Activated naive CD8-positive, alpha-beta T cell treated with anti-CD3 and anti-CD28 coated beads, Interleukin-2, amount 10 ng/mL, durations not matched to agents 7 days and 5 days (primary cell): ENCODE measurements around the gene MAGEA2. TPM values are rescaled to one million over a fixed set of nuclear protein-coding genes. Genes with fewer than 3 reads are reported as not detected.
"Not testable (repeated sequence)": the region's sequence is repeated elsewhere in the genome, so short reads cannot be mapped to it uniquely, and the experiment has no call there.

ENCODE experiments used
- ATAC-seq: fragments of 150-1000 bp; cut with Tn5 transposase; one replicate; pipeline ENCODE4 v1.10.0; 2021; ENCODE audit warnings: low read depth, moderate library complexity
- POLR2A ChIA-PET: fragments of 350-600 bp; sonication (Branson Sonifier 250); formaldehyde crosslinking; loops from one replicate; lab custom pipeline; 2021; ENCODE audit warnings: antibody characterized with exemption; lab: Charles Lee
- DNase-seq: peaks from one replicate; pipeline ENCODE4 v3.0.0; 2021
- H3K27ac Mint-ChIP-seq: one replicate; pipeline ENCODE4 v1.8.0; 2022; ENCODE audit warnings: mild to moderate bottlenecking, mixed read lengths
- H3K27me3 Mint-ChIP-seq: one replicate; pipeline ENCODE4 v1.8.0; 2022; ENCODE audit warnings: mild to moderate bottlenecking, moderate library complexity, mixed read lengths
- H3K36me3 Mint-ChIP-seq: one replicate; pipeline ENCODE4 v1.8.0; 2021; ENCODE audit warnings: mild to moderate bottlenecking, mixed read lengths
- H3K4me1 Mint-ChIP-seq: one replicate; pipeline ENCODE4 v1.8.0; 2021; ENCODE audit warnings: mixed read lengths
- H3K4me3 Mint-ChIP-seq: one replicate; pipeline ENCODE4 v1.8.0; 2022; ENCODE audit warnings: mild to moderate bottlenecking, moderate library complexity, mixed read lengths
- H3K9me3 Mint-ChIP-seq: one replicate; pipeline ENCODE4 v1.8.0; 2021; ENCODE audit warnings: mixed read lengths
- total RNA-seq, 2 experiments: library from RNA; stranded (reverse); gene quantifications; one replicate each; pipeline ENCODE4 v1.2.3, GENCODE V29; 2021

MAGEA2 gene
- total RNA-seq, 2 experiments from 2014 or later: not detected

- H3K36me3 Mint-ChIP-seq, DNase-seq, H3K4me1 Mint-ChIP-seq, H3K4me3 Mint-ChIP-seq, H3K27me3 Mint-ChIP-seq, POLR2A ChIA-PET, H3K27ac Mint-ChIP-seq, ATAC-seq, H3K9me3 Mint-ChIP-seq: not testable (repeated sequence)
These were observed 19.3 kb downstream of the MAGEA2 start for GRCh38 chrX:152734143-152734858.

GRCh38 chrX:152733261-152733975 is 20.2 kb downstream of the MAGEA2 start, which contains the start of the genes CSAG1 and MAGEA12:
Gene CSAG1, minus strand, starts transcription at chrX:152733721. Its CDS starts 1,261 bp downstream, at chrX:152732460.
Gene MAGEA12, plus strand, starts transcription at chrX:152733757. Its CDS starts 2,405 bp downstream, at chrX:152736162.
- DNase-seq (no peak), ATAC-seq (no peak)
- H3K36me3 Mint-ChIP-seq: no peaks in the 10 kb centered on the region
- H3K27me3 Mint-ChIP-seq: peaks cover 6% of the 10 kb centered on the region
- H3K9me3 Mint-ChIP-seq: no peaks in the 10 kb centered on the region
- POLR2A ChIA-PET: no interaction called here
- no peak within 1 kb of the TSS for H3K27ac Mint-ChIP-seq
- H3K4me1 Mint-ChIP-seq: no peaks in the 10 kb centered on the region
- no peak within 1 kb of the TSS for H3K4me3 Mint-ChIP-seq

GRCh38 chrX:152725409-152725808 is 28.2 kb downstream of the MAGEA2 start:
- no peaks in the 10 kb centered on the region for H3K27me3 Mint-ChIP-seq
- POLR2A ChIA-PET: no interaction called here
- H3K4me3 Mint-ChIP-seq: no peak overlapping the region
- ATAC-seq: no peak
- no peaks in the 10 kb centered on the region for H3K36me3 Mint-ChIP-seq
- no peak overlapping the region for H3K27ac Mint-ChIP-seq
- no peaks in the 10 kb centered on the region for H3K9me3 Mint-ChIP-seq
- DNase-seq: no peak
- H3K4me1 Mint-ChIP-seq: no peaks in the 10 kb centered on the region

GRCh38 chrX:152713815-152714787 is 39.5 kb downstream of the MAGEA2 start, which contains the start of gene MAGEA2B:
Gene MAGEA2B, plus strand, starts transcription at chrX:152714628. Its CDS starts 2,479 bp downstream, at chrX:152717107.
- H3K9me3 Mint-ChIP-seq, H3K4me3 Mint-ChIP-seq, POLR2A ChIA-PET, H3K36me3 Mint-ChIP-seq, H3K4me1 Mint-ChIP-seq, H3K27me3 Mint-ChIP-seq, H3K27ac Mint-ChIP-seq, ATAC-seq, DNase-seq: not testable (repeated sequence)

- H3K4me1 Mint-ChIP-seq, POLR2A ChIA-PET, H3K9me3 Mint-ChIP-seq, H3K4me3 Mint-ChIP-seq, H3K36me3 Mint-ChIP-seq, H3K27ac Mint-ChIP-seq, DNase-seq, H3K27me3 Mint-ChIP-seq, ATAC-seq: not testable (repeated sequence)
These were observed 40.4 kb downstream of the MAGEA2 start for GRCh38 chrX:152713195-152713594.

- POLR2A ChIA-PET, H3K4me3 Mint-ChIP-seq, H3K27me3 Mint-ChIP-seq, ATAC-seq, DNase-seq, H3K4me1 Mint-ChIP-seq, H3K27ac Mint-ChIP-seq, H3K9me3 Mint-ChIP-seq, H3K36me3 Mint-ChIP-seq: not testable (repeated sequence)
These were observed 44.5 kb downstream of the MAGEA2 start, which contains the start of gene CSAG2 for GRCh38 chrX:152709173-152709572. Gene CSAG2, minus strand, starts transcription at chrX:152709273. Its CDS starts 161 bp downstream, at chrX:152709112.

- H3K36me3 Mint-ChIP-seq, POLR2A ChIA-PET, H3K4me3 Mint-ChIP-seq, DNase-seq, H3K4me1 Mint-ChIP-seq, ATAC-seq, H3K9me3 Mint-ChIP-seq, H3K27me3 Mint-ChIP-seq, H3K27ac Mint-ChIP-seq: not testable (repeated sequence)
These were observed 47.1 kb downstream of the MAGEA2 start for GRCh38 chrX:152706500-152706899.

GRCh38 chrX:152700390-152700789 is 53.3 kb downstream of the MAGEA2 start:
- H3K27ac Mint-ChIP-seq, H3K36me3 Mint-ChIP-seq, H3K4me3 Mint-ChIP-seq, ATAC-seq, H3K27me3 Mint-ChIP-seq, POLR2A ChIA-PET, DNase-seq, H3K9me3 Mint-ChIP-seq, H3K4me1 Mint-ChIP-seq: not testable (repeated sequence)

Other genes with a start within 250 kb of the MAGEA2 start
- gene GABRQ, start 115.9 kb downstream of the MAGEA2 start, total RNA-seq: not detected
- not detected for gene MAGEA3, start 55.0 kb downstream of the MAGEA2 start, total RNA-seq
- under 1 TPM in 1 of 2 experiments, not detected in 1; 0.61 TPM for gene CSAG2, start 44.6 kb downstream of the MAGEA2 start, total RNA-seq
- not detected for gene MAGEA2B, start 39.2 kb downstream of the MAGEA2 start, total RNA-seq
- not detected for gene CSAG1, start 20.1 kb downstream of the MAGEA2 start, total RNA-seq
- gene MAGEA12, start 20.1 kb downstream of the MAGEA2 start, total RNA-seq: not detected
- not detected for gene CSAG3, start 5.4 kb upstream of the MAGEA2 start, total RNA-seq
- gene MAGEA6, start 15.8 kb upstream of the MAGEA2 start, total RNA-seq: not detected
- gene CETN2, start 76.9 kb upstream of the MAGEA2 start, total RNA-seq: 1 to 10 TPM; 7.3 to 8.9 TPM
- gene NSDHL, start 77.2 kb upstream of the MAGEA2 start, total RNA-seq: 10 to 100 TPM; 11.4 to 13.8 TPM
- gene ZNF185, start 144.2 kb upstream of the MAGEA2 start, total RNA-seq: 1 to 10 TPM; 1.6 to 1.9 TPM
- under 1 TPM; 0.17 TPM for gene PNMA5, start 240.3 kb upstream of the MAGEA2 start, total RNA-seq